Measurements from ENCODE around the gene KIFBP. TPM values are rescaled to one million over a fixed set of nuclear protein-coding genes. Genes with fewer than 3 reads are reported as not detected.

The KIFBP gene
- total and polyA plus RNA-seq, 7 donors = 12.2 to 34.6 (median 21.0) TPM

DNA sequence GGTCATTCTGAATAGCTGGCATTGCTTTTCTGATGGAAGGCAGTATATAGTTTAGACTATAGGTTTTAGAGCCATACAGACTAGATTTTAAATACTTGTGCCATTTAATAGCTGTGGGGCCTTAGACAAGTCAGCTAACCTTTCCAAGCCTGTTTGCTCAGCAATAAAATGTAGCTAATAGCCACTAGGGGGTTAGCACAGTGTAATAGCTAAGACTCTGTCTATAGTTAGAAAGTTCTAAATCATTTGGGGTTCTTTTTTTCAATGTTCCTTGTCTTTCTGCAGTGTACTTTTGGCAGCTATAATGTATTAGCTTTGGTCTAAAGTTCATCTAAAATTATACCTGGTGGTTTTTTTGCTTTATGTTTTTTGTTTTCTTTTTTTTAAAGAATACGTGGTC is 7.5 kb upstream of the KIFBP start:
- peaks cover 9 to 95% (median 31%) of the 10 kb centered on the region in 4 donors for H3K36me3 ChIP-seq
- TF ChIP-seq POLR2AphosphoS5 (IDR thresholded peaks at IDR 0.05) (no peak), EP300 (IDR thresholded peaks at IDR 0.05) (no peak), CTCF (IDR thresholded peaks at IDR 0.05) (no peak), POLR2A (IDR thresholded peaks at IDR 0.05) (no peak)
- H3K27me3 ChIP-seq = no peaks in the 10 kb centered on the region
- H3K4me3 ChIP-seq = no peak overlapping the region
- DNase-seq = no peak
- intact Hi-C loops (cut with DNase I) = loop anchor here (10.0 kb wide), 1 partner anchor 204 kb away; the partner anchor contains the start of gene SUPV3L1
- 94 to 95% methylated on average over 1 of the region's 1 CpG for WGBS, 2 donors
- H3K9me3 ChIP-seq = no peaks in the 10 kb centered on the region
- no peaks in the 10 kb centered on the region for H3K4me1 ChIP-seq
- no peak overlapping the region for H3K27ac ChIP-seq

DNA sequence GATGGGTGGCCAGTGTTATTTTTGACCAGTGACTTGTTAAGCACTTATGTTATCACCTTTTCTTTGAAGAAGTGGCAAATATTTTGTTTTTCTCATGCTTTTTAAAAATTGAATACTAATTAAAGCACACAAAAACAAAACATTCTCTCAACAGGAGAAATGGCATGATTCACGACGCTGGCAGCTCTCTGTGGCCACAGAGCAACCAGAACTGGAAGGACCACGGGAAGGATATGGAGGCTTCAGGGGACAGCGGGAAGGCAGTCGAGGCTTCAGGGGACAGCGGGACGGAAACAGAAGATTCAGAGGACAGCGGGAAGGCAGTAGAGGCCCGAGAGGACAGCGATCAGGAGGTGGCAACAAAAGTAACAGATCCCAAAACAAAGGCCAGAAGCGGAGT is 6.2 kb upstream of the KIFBP start:
- DNase-seq = no peak
- Histone ChIP-seq H3K27me3 (no peaks in the 10 kb centered on the region), H3K4me1 (no peaks in the 10 kb centered on the region), H3K9me3 (no peaks in the 10 kb centered on the region), H3K36me3 (peaks cover 8 to 83% (median 27%) of the 10 kb centered on the region in 4 donors), H3K4me3 (no peak overlapping the region), H3K27ac (no peak overlapping the region)
- TF ChIP-seq EP300 (IDR thresholded peaks at IDR 0.05) (no peak), CTCF (IDR thresholded peaks at IDR 0.05) (no peak), POLR2AphosphoS5 (IDR thresholded peaks at IDR 0.05) (no peak)
- 95 to 97% methylated on average over 11 of the region's 11 CpGs for WGBS, 2 donors
- intact Hi-C loops (cut with DNase I) = loop anchor here (10.0 kb wide), 1 partner anchor 202 kb away; the partner anchor contains the start of gene SUPV3L1

DNA sequence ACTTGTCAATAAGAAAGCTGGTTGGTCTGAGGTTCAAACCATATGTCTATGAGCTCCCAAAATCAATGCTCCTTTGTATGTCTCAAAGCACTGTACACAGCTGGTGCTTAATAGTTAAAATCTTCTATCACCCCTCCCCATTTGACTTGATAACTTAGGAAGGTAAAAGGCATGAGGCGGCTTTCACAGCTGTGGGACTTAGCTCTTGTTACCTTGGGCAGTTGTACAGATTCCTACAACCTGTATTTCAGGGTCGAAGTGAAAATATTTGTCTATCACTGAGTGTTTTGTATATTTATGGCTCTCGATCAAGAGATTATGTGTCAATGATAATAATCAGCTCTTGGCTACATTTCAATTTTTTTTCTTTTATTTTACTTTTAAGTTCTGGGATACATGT is 992 bp upstream of the KIFBP start:
- TF ChIP-seq POLR2AphosphoS5 (IDR thresholded peaks at IDR 0.05) = no peak
- no peak for TF ChIP-seq POLR2A (IDR thresholded peaks at IDR 0.05)
- no peak for TF ChIP-seq EP300 (IDR thresholded peaks at IDR 0.05)
- TF ChIP-seq CTCF (IDR thresholded peaks at IDR 0.05) = no peak
- Histone ChIP-seq H3K36me3 (peaks cover 0 to 33% (median 3%) of the 10 kb centered on the region in 4 donors), H3K4me3 (peak overlapping the region in 1 of 4 donors; percentile 92), H3K9me3 (no peaks in the 10 kb centered on the region), H3K4me1 (peaks cover 0 to 38% (median 35%) of the 10 kb centered on the region in 4 donors), H3K27ac (no peak overlapping the region), H3K27me3 (no peaks in the 10 kb centered on the region)
- 66 to 86% methylated on average over 3 of the region's 3 CpGs for WGBS, 2 donors
- no peak for DNase-seq
- intact Hi-C loops (cut with DNase I) = loop anchor here (2.0 to 10.0 kb wide), 2 partner anchors 135 to 197 kb away; partner anchors contain the start of gene SUPV3L1

DNA sequence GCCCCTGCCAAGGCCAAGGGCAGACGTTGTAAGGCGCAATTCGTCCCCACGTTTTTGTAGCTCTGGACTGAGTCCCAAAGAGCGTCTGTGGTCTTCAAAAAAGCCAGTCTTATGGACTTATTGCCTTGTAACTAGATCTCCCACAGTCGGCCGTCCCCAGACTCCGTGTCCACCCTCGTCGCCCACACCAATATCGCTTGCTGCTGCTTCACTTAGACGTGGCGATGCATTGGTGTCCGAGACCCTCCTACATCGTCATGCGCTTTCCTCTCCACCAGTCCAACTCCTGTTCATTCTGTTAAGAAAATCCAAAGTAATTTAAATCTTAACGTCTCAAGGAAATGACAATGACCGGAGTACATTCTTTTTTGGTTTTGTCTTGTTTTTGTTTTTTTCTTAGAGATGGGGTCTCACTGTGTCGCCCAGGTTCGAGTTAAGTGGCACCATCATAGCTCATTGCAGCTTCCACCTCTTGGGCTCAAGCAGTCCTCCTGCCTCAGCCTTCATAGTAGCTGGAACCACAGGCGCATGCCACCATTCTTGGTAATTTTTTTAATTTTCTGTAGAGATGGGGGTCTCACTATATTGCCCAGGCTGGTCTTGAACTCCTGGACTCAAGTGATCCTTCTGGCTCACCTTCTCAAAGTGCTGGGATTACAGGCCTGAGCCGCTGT is 851 bp downstream of the KIFBP start:
- 13 to 24% methylated on average over 22 of the region's 22 CpGs for WGBS, 2 donors
- peaks cover 0 to 56% (median 48%) of the 10 kb centered on the region in 4 donors for H3K4me1 ChIP-seq
- intact Hi-C loops (cut with DNase I) = loop anchor here (1.0 to 10.0 kb wide), 3 partner anchors 104 to 195 kb away; partner anchors contain the start of gene SUPV3L1
- H3K9me3 ChIP-seq = no peaks in the 10 kb centered on the region
- no peaks in the 10 kb centered on the region for H3K27me3 ChIP-seq
- H3K4me3 ChIP-seq = peak overlapping the region; percentile 80 to 97 (median 92)
- H3K27ac ChIP-seq = peak overlapping the region; percentile 88 to 90 (median 88)
- TF ChIP-seq POLR2A (IDR thresholded peaks at IDR 0.05) (no peak), EP300 (IDR thresholded peaks at IDR 0.05) (no peak), CTCF (IDR thresholded peaks at IDR 0.05) (no peak), POLR2AphosphoS5 (IDR thresholded peaks at IDR 0.05) (no peak)
- H3K36me3 ChIP-seq = peaks cover 0 to 15% (median 0%) of the 10 kb centered on the region in 4 donors
- DNase-seq = no peak

Data from sigmoid colon (tissue), 7 donors.